GM12878 (cell line): Measurements from ENCODE around the gene SLC51A. TPM values are rescaled to one million over a fixed set of nuclear protein-coding genes. Genes with fewer than 3 reads are reported as not detected.

Experiments used
- ATAC-seq: fragments of 200-7000 bp; cut with Tn5 transposase; 3 replicates; pipeline ENCODE4 v1.9.1; 2020; ENCODE audit warnings: mild to moderate bottlenecking, moderate library complexity
- BruUV-seq: library from RNA; stranded (reverse); fragments of 400-500 nt; replicated peaks from 2 replicates; lab custom pipeline; 2021; lab: Mats Ljungman, UMichigan
- CTCF ChIA-PET: fragments of 300-600 bp; sonication (Branson Sonifier 250); formaldehyde crosslinking; extraction: SDS; loops from one replicate; lab custom pipeline; 2021; ENCODE audit warnings: inconsistent platforms; lab: Yijun Ruan, JAX
- POLR2A ChIA-PET: fragments of 350-600 bp; formaldehyde crosslinking; extraction: SDS; loops from one replicate; lab custom pipeline; 2021; ENCODE audit warnings: inconsistent platforms; lab: Charles Lee
- RAD21 ChIA-PET: fragments of 300-600 bp; sonication (Branson Sonifier 250); formaldehyde crosslinking; loops from one replicate; lab custom pipeline; 2023; ENCODE audit warnings: antibody characterized with exemption; ENCODE audit not compliant: unreplicated experiment; lab: Charles Lee
- SMC1A ChIA-PET: fragments of 300-600 bp; sonication (Branson Sonifier 250); formaldehyde crosslinking; loops from one replicate; lab custom pipeline; 2023; ENCODE audit not compliant: unreplicated experiment, uncharacterized antibody; lab: Charles Lee
- DNase-seq: peaks from one replicate; pipeline ENCODE4 v3.0.0-alpha.2; 2011; ENCODE audit warnings: low read depth, low spot score
- FAIRE-seq: peaks from 3 replicates; lab custom pipeline; 2011; peaks lifted over from hg19 to GRCh38; lab: Jason Lieb, UNC
- H2AFZ ChIP-seq: 2 replicates; pipeline ENCODE4 v1.6.0; 2011; ENCODE audit warnings: low read depth, low read length, control low read depth; ENCODE audit not compliant: control insufficient read depth
- H3K27ac ChIP-seq: 2 replicates; pipeline ENCODE4 v1.5.1; 2011; ENCODE audit warnings: control low read depth; ENCODE audit not compliant: control insufficient read depth, insufficient read depth
- H3K27me3 ChIP-seq, 2 experiments: replicated peaks in 1 of 2; 2 replicates each; pipeline versions ENCODE4 v1.6.0 to v1.6.1; 2011; ENCODE audit warnings: low read length in 1 of 2; ENCODE audit not compliant: control insufficient read depth in 2 of 2, insufficient read depth in 2 of 2
- H3K36me3 ChIP-seq, 2 experiments: 2 replicates each; pipeline ENCODE4 v1.5.1; 2011; ENCODE audit warnings: low read length in 1 of 2; ENCODE audit not compliant: control insufficient read depth in 2 of 2, insufficient read depth in 2 of 2
- H3K4me1 ChIP-seq: 2 replicates; pipeline ENCODE4 v1.6.1; 2011; ENCODE audit warnings: mild to moderate bottlenecking, low read length, moderate library complexity, mixed read lengths; ENCODE audit not compliant: control insufficient read depth, insufficient read depth
- H3K4me2 ChIP-seq: 2 replicates; pipeline ENCODE4 v1.6.0; 2011; ENCODE audit warnings: control low read depth; ENCODE audit not compliant: control insufficient read depth, insufficient read depth
- H3K4me3 ChIP-seq: fragments of 200-600 bp; sonication (generic); 2 replicates; pipeline ENCODE4 v1.5.1; 2016
- H3K79me2 ChIP-seq: 2 replicates; pipeline ENCODE4 v1.6.0; 2011; ENCODE audit warnings: low read length; ENCODE audit not compliant: control insufficient read depth, insufficient read depth
- H3K9ac ChIP-seq: 2 replicates; pipeline ENCODE4 v1.8.0; 2011; ENCODE audit warnings: low read length, control low read depth, mixed read lengths; ENCODE audit not compliant: control insufficient read depth, insufficient read depth
- H3K9me3 ChIP-seq: replicated peaks from 3 replicates; pipeline ENCODE4 v1.5.1; 2011; ENCODE audit warnings: mild to moderate bottlenecking, low read length; ENCODE audit not compliant: control insufficient read depth, insufficient read depth
- H4K20me1 ChIP-seq: 2 replicates; pipeline ENCODE4 v1.6.0; 2011; ENCODE audit not compliant: control insufficient read depth, insufficient read depth
- NFYA ChIP-seq: IDR thresholded peaks from 2 replicates; pipeline ENCODE4 v1.6.1; 2011; ENCODE audit warnings: low read depth, mild to moderate bottlenecking, low read length, improper control_type of control experiment, borderline replicate concordance
- PRDM15 ChIP-seq: fragments of 450-650 bp; formaldehyde crosslinking; IDR thresholded peaks from 2 replicates; pipeline ENCODE4 v1.4.0; 2020; ENCODE audit warnings: mild to moderate bottlenecking, moderate library complexity
- WGBS: methylation state at CpG from one replicate; pipeline ENCODE4 v1.1.6; 2016; ENCODE audit warnings: low lambda C conversion rate; ENCODE audit not compliant: insufficient replicate concordance, insufficient coverage; ENCODE audit errors: missing lambda C conversion rate; 5-methylcytosine and 5-hydroxymethylcytosine counted together
- in situ Hi-C: fragments of 300-500 bp; cut with MboI; formaldehyde crosslinking; loops from 9 replicates; pipeline ENCODE4 v1.14.3; 2018; ENCODE audit warnings: mixed read lengths
- intact Hi-C: fragments of 100-400 bp; cut with micrococcal nuclease; formaldehyde crosslinking; loops from one replicate; pipeline ENCODE4 v1.14.2; 2022; ENCODE audit not compliant: unreplicated experiment
- polyA plus RNA-seq, 11 experiments: library from polyadenylated mRNA; depleted of rRNA in 4 of 11; unstranded in 6 of 11; stranded (reverse) in 5 of 11; fragments of >200 nt; fragmentation: Nextera tagmentation in 4 of 11; fragmentation: Illumina TruSeq in 1 of 11; extraction: Ambion mirVana in 4 of 11; extraction: Trizol in 1 of 11; gene quantifications; 1 replicate in 1 of 11; 2 replicates in 10 of 11; pipeline versions ENCODE4 v1.2.1 to v1.2.3, GENCODE V29; 2011 to 2016; ENCODE audit warnings: inconsistent platforms in 2 of 11, missing spikeins in 2 of 11, low read depth in 1 of 11
- small RNA-seq: library from RNA; depleted of rRNA; stranded (forward); fragments of <200 nt; gene quantifications from one replicate; pipeline ENCODE3, GENCODE V24; 2014
- total RNA-seq, 4 experiments: library from RNA; depleted of rRNA in 3 of 4; stranded (reverse); fragments of >200 nt in 3 of 4; fragmentation: Illumina TruSeq in 1 of 4; extraction: Trizol in 1 of 4; gene quantifications; 2 replicates each; pipeline versions ENCODE4 v1.2.1 to v1.2.3, GENCODE V29; 2013 to 2021
- TF ChIP-seq, protein P1 (sequence below): IDR thresholded peaks from 2 replicates; pipeline ENCODE4 v1.6.1; 2012; ENCODE audit warnings: low read depth, low read length, improper control_type of control experiment

The SLC51A gene
- total and polyA plus RNA-seq, 10 of the 15 experiments (the other 5 are each of a cell fraction or from before 2014, with no cell fraction given), result 0.99 to 3.9 (median 2.2) TPM; not detected in 6

DNA sequence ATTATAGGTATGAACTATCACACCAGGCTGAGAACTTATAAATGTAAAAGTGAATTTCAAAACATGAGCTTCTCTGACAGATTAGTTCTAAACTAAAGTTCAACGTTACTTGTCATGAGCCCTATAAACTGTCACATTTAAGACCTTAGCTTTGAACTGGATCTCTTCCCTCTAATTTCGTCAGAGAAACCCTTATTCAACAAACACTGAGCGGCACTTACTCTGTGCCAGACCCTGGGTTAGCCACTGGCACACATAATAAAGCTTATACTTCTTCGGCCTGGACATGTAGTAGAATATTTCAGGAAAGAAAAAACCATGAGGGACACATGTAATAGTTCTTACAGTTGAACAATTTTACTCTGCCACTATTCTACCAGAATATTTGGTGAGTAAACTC lies 65.6 kb downstream of the SLC51A start:
- POLR2A ChIA-PET, result interaction anchor here (0.6 to 1.5 kb wide), 7 partner anchors 9 to 203 kb away, joined by 3 to 4 read pairs (median 3); partner anchors contain the start of gene DYNLT2B

More for the DNA sequence above, 65.6 kb downstream of the SLC51A start:
- DNase-seq (no peak), FAIRE-seq (no peak), ATAC-seq (no peak)
- RAD21 ChIA-PET, result interaction anchor here (0.6 to 1.6 kb wide), 7 partner anchors 10 to 241 kb away, joined by 3 to 5 read pairs (median 3); no protein-coding TSS in a partner anchor
- no peak overlapping the region for H3K4me3 ChIP-seq
- peak overlapping the region; percentile 71 for H3K27ac ChIP-seq
- WGBS, result 95% methylated on average over 4 of the region's 4 CpGs
- CTCF ChIA-PET, result interaction anchor here (0.6 to 1.8 kb wide), 7 partner anchors 16 to 534 kb away, joined by 3 to 13 read pairs (median 3); no protein-coding TSS in a partner anchor
- in situ Hi-C loops (no loop called here), intact Hi-C loops (no loop called here)
- no peaks in the 10 kb centered on the region for H3K9me3 ChIP-seq
- no peak overlapping the region for H2AFZ ChIP-seq
- H3K79me2 ChIP-seq, result peaks cover 88% of the 10 kb centered on the region
- no peaks in the 10 kb centered on the region for H4K20me1 ChIP-seq
- H3K4me2 ChIP-seq, result no peak overlapping the region
- SMC1A ChIA-PET, result interaction anchor here (1.0 to 2.8 kb wide), 12 partner anchors 9 to 153 kb away, joined by 3 to 12 read pairs (median 4); partner anchors contain the start of gene DYNLT2B
- H3K4me1 ChIP-seq, result peaks cover 29% of the 10 kb centered on the region
- no TSS peak for BruUV-seq
- no peaks in the 10 kb centered on the region; a peak in 1 of 4 replicates for H3K36me3 ChIP-seq
- TF ChIP-seq NFYA, result no peak
- TF ChIP-seq, protein P1, sequence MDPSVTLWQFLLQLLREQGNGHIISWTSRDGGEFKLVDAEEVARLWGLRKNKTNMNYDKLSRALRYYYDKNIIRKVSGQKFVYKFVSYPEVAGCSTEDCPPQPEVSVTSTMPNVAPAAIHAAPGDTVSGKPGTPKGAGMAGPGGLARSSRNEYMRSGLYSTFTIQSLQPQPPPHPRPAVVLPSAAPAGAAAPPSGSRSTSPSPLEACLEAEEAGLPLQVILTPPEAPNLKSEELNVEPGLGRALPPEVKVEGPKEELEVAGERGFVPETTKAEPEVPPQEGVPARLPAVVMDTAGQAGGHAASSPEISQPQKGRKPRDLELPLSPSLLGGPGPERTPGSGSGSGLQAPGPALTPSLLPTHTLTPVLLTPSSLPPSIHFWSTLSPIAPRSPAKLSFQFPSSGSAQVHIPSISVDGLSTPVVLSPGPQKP, result no peak
- TF ChIP-seq PRDM15, result no peak
- H3K9ac ChIP-seq, result no peak overlapping the region
- H3K27me3 ChIP-seq, result no peaks in the 10 kb centered on the region

Small RNAs within 50 kb of the gene (small RNA-seq; reads per million reads assigned to genes)
- not detected for gene RF00019

Other genes starting within 250 kb of the SLC51A start
- gene TFRC, start 134.4 kb upstream of the SLC51A start, total RNA-seq (2014; rRNA removed), result 325 and 365 TPM in 2 replicates
- 306 and 308 TPM in 2 replicates for gene TFRC, start 134.4 kb upstream of the SLC51A start, total RNA-seq (2014; rRNA removed; fragmentation: Illumina TruSeq; extraction: Trizol)
- gene TFRC, start 134.4 kb upstream of the SLC51A start, total RNA-seq (2021), result 356 and 373 TPM in 2 replicates
- gene TFRC, start 134.4 kb upstream of the SLC51A start, polyA plus RNA-seq (2011; rRNA removed), result 368 and 477 TPM in 2 replicates
- gene TFRC, start 134.4 kb upstream of the SLC51A start, polyA plus RNA-seq (2014; fragmentation: Illumina TruSeq; extraction: Trizol), result 218 and 272 TPM in 2 replicates
- 100 to 1,000 TPM; 123 to 132 TPM for gene TFRC, start 134.4 kb upstream of the SLC51A start, polyA plus RNA-seq (2014; fragmentation: Nextera tagmentation; extraction: Ambion mirVana)
- gene TFRC, start 134.4 kb upstream of the SLC51A start, polyA plus RNA-seq (2014; rRNA removed), result 152 and 164 TPM in 2 replicates
- 100 to 1,000 TPM; 468 to 526 TPM for gene TFRC, start 134.4 kb upstream of the SLC51A start, polyA plus RNA-seq (2016; fragmentation: Nextera tagmentation; extraction: Ambion mirVana)
- gene ZDHHC19, start 5.1 kb upstream of the SLC51A start, total RNA-seq (2014; rRNA removed), result not detected in 2 replicates
- gene ZDHHC19, start 5.1 kb upstream of the SLC51A start, total RNA-seq (2014; rRNA removed; fragmentation: Illumina TruSeq; extraction: Trizol), result not detected in 2 replicates
- not detected in 2 replicates for gene ZDHHC19, start 5.1 kb upstream of the SLC51A start, total RNA-seq (2021)
- not detected in 2 replicates for gene ZDHHC19, start 5.1 kb upstream of the SLC51A start, polyA plus RNA-seq (2011; rRNA removed)
- not detected in 2 replicates for gene ZDHHC19, start 5.1 kb upstream of the SLC51A start, polyA plus RNA-seq (2014; fragmentation: Illumina TruSeq; extraction: Trizol)
- under 1 TPM in 1 of 2 experiments, not detected in 1; 0.26 TPM for gene ZDHHC19, start 5.1 kb upstream of the SLC51A start, polyA plus RNA-seq (2014; fragmentation: Nextera tagmentation; extraction: Ambion mirVana)
- gene ZDHHC19, start 5.1 kb upstream of the SLC51A start, polyA plus RNA-seq (2014; rRNA removed), result not detected in 2 replicates
- not detected for gene ZDHHC19, start 5.1 kb upstream of the SLC51A start, polyA plus RNA-seq (2016; fragmentation: Nextera tagmentation; extraction: Ambion mirVana)
- gene PCYT1A, start 71.2 kb downstream of the SLC51A start, total RNA-seq (2014; rRNA removed), result 51.7 and 56.2 TPM in 2 replicates
- 49.5 and 49.6 TPM in 2 replicates for gene PCYT1A, start 71.2 kb downstream of the SLC51A start, total RNA-seq (2014; rRNA removed; fragmentation: Illumina TruSeq; extraction: Trizol)
- gene PCYT1A, start 71.2 kb downstream of the SLC51A start, total RNA-seq (2021), result 50.2 and 53.6 TPM in 2 replicates
- gene PCYT1A, start 71.2 kb downstream of the SLC51A start, polyA plus RNA-seq (2011; rRNA removed), result 34.8 and 47.7 TPM in 2 replicates
- 49.1 and 64.3 TPM in 2 replicates for gene PCYT1A, start 71.2 kb downstream of the SLC51A start, polyA plus RNA-seq (2014; fragmentation: Illumina TruSeq; extraction: Trizol)
- 10 to 100 TPM; 10.8 to 15.3 TPM for gene PCYT1A, start 71.2 kb downstream of the SLC51A start, polyA plus RNA-seq (2014; fragmentation: Nextera tagmentation; extraction: Ambion mirVana)
- 51.7 and 61.8 TPM in 2 replicates for gene PCYT1A, start 71.2 kb downstream of the SLC51A start, polyA plus RNA-seq (2014; rRNA removed)
- 10 to 100 TPM; 39.8 to 40.0 TPM for gene PCYT1A, start 71.2 kb downstream of the SLC51A start, polyA plus RNA-seq (2016; fragmentation: Nextera tagmentation; extraction: Ambion mirVana)
- gene DYNLT2B, start 101.7 kb downstream of the SLC51A start, total RNA-seq (2014; rRNA removed), result 18.5 and 22.0 TPM in 2 replicates
- 17.5 and 19.5 TPM in 2 replicates for gene DYNLT2B, start 101.7 kb downstream of the SLC51A start, total RNA-seq (2014; rRNA removed; fragmentation: Illumina TruSeq; extraction: Trizol)
- gene DYNLT2B, start 101.7 kb downstream of the SLC51A start, total RNA-seq (2021), result 17.7 and 21.9 TPM in 2 replicates
- gene DYNLT2B, start 101.7 kb downstream of the SLC51A start, polyA plus RNA-seq (2011; rRNA removed), result 8.6 and 12.4 TPM in 2 replicates
- gene DYNLT2B, start 101.7 kb downstream of the SLC51A start, polyA plus RNA-seq (2014; fragmentation: Illumina TruSeq; extraction: Trizol), result 6.0 and 16.7 TPM in 2 replicates
- 10 to 100 TPM; 24.2 to 39.6 TPM for gene DYNLT2B, start 101.7 kb downstream of the SLC51A start, polyA plus RNA-seq (2014; fragmentation: Nextera tagmentation; extraction: Ambion mirVana)
- gene DYNLT2B, start 101.7 kb downstream of the SLC51A start, polyA plus RNA-seq (2014; rRNA removed), result 32.3 and 33.3 TPM in 2 replicates
- gene DYNLT2B, start 101.7 kb downstream of the SLC51A start, polyA plus RNA-seq (2016; fragmentation: Nextera tagmentation; extraction: Ambion mirVana), result 10 to 100 TPM; 89.0 to 89.7 TPM
- not detected in 2 replicates for gene TM4SF19, start 121.9 kb downstream of the SLC51A start, total RNA-seq (2014; rRNA removed)
- not detected in 2 replicates for gene TM4SF19, start 121.9 kb downstream of the SLC51A start, total RNA-seq (2014; rRNA removed; fragmentation: Illumina TruSeq; extraction: Trizol)
- gene TM4SF19, start 121.9 kb downstream of the SLC51A start, total RNA-seq (2021), result not detected in 2 replicates
- not detected in 2 replicates for gene TM4SF19, start 121.9 kb downstream of the SLC51A start, polyA plus RNA-seq (2011; rRNA removed)
- gene TM4SF19, start 121.9 kb downstream of the SLC51A start, polyA plus RNA-seq (2014; fragmentation: Illumina TruSeq; extraction: Trizol), result not detected in 2 replicates
- under 1 TPM; 0.05 TPM for gene TM4SF19, start 121.9 kb downstream of the SLC51A start, polyA plus RNA-seq (2014; fragmentation: Nextera tagmentation; extraction: Ambion mirVana)
- not detected in 2 replicates for gene TM4SF19, start 121.9 kb downstream of the SLC51A start, polyA plus RNA-seq (2014; rRNA removed)
- under 1 TPM; 0.11 to 0.16 TPM for gene TM4SF19, start 121.9 kb downstream of the SLC51A start, polyA plus RNA-seq (2016; fragmentation: Nextera tagmentation; extraction: Ambion mirVana)
- 16.1 and 17.6 TPM in 2 replicates for gene UBXN7, start 215.9 kb downstream of the SLC51A start, total RNA-seq (2014; rRNA removed)
- gene UBXN7, start 215.9 kb downstream of the SLC51A start, total RNA-seq (2014; rRNA removed; fragmentation: Illumina TruSeq; extraction: Trizol), result 21.3 and 21.6 TPM in 2 replicates
- gene UBXN7, start 215.9 kb downstream of the SLC51A start, total RNA-seq (2021), result 60.8 and 68.3 TPM in 2 replicates
- 30.6 and 52.4 TPM in 2 replicates for gene UBXN7, start 215.9 kb downstream of the SLC51A start, polyA plus RNA-seq (2011; rRNA removed)
- 28.1 and 33.8 TPM in 2 replicates for gene UBXN7, start 215.9 kb downstream of the SLC51A start, polyA plus RNA-seq (2014; fragmentation: Illumina TruSeq; extraction: Trizol)
- gene UBXN7, start 215.9 kb downstream of the SLC51A start, polyA plus RNA-seq (2014; fragmentation: Nextera tagmentation; extraction: Ambion mirVana), result 1 to 10 TPM; 4.8 TPM
- gene UBXN7, start 215.9 kb downstream of the SLC51A start, polyA plus RNA-seq (2014; rRNA removed), result 17.9 and 21.7 TPM in 2 replicates
- gene UBXN7, start 215.9 kb downstream of the SLC51A start, polyA plus RNA-seq (2016; fragmentation: Nextera tagmentation; extraction: Ambion mirVana), result 10 to 100 TPM; 62.2 to 78.4 TPM